Nephron progenitor cell (in vitro differentiated cells): Measurements from ENCODE around the gene NCAM1.

ENCODE experiments used
- DNase-seq: peaks from one replicate; pipeline ENCODE4 v3.0.0; 2021
- H3K27ac Mint-ChIP-seq: 2 replicates; pipeline ENCODE4 v1.8.0; 2021; ENCODE audit warnings: mild to moderate bottlenecking, moderate library complexity, mixed read lengths
- H3K27me3 Mint-ChIP-seq: 2 replicates; pipeline ENCODE4 v1.8.0; 2021; ENCODE audit warnings: mild to moderate bottlenecking, low read depth, mixed read lengths; ENCODE audit not compliant: poor library complexity
- H3K36me3 Mint-ChIP-seq: 2 replicates; pipeline ENCODE4 v1.8.0; 2021; ENCODE audit warnings: low read depth, mixed read lengths
- H3K4me1 Mint-ChIP-seq: 2 replicates; pipeline ENCODE4 v1.8.0; 2021; ENCODE audit warnings: mixed read lengths
- H3K4me3 Mint-ChIP-seq: 2 replicates; pipeline ENCODE4 v1.8.0; 2021; ENCODE audit warnings: mild to moderate bottlenecking, moderate library complexity, mixed read lengths
- H3K9me3 Mint-ChIP-seq: 2 replicates; pipeline ENCODE4 v1.8.0; 2021; ENCODE audit warnings: mild to moderate bottlenecking, moderate library complexity, mixed read lengths
- TF ChIP-seq, protein P1 (sequence below): fragments of 200-600 bp; sonication (generic); IDR thresholded peaks from 2 replicates; pipeline ENCODE4 v1.5.0; 2021; ENCODE audit warnings: antibody characterized with exemption

Gene NCAM1

DNA sequence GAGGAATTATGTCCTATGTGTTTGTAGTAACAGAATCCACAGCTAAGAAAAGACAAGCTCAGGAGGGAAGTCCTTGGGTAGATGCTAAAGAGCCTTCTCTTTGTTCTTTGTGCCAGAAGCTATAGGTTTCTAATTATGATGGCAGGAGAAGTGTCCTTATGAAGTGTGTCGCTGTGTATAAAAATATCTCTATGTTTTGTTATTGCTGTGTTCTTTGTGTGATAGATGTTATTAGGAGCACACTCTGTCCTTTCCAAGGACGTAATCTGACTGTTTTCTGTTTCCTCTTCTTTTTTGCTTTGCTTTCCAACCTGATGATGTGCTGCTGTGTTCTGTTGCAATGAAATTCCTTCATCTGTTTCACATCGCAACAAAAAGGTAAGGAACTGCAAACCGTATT is 171.9 kb downstream of the NCAM1 start:
- H3K9me3 Mint-ChIP-seq: no peaks in the 10 kb centered on the region
- TF ChIP-seq, protein P1, sequence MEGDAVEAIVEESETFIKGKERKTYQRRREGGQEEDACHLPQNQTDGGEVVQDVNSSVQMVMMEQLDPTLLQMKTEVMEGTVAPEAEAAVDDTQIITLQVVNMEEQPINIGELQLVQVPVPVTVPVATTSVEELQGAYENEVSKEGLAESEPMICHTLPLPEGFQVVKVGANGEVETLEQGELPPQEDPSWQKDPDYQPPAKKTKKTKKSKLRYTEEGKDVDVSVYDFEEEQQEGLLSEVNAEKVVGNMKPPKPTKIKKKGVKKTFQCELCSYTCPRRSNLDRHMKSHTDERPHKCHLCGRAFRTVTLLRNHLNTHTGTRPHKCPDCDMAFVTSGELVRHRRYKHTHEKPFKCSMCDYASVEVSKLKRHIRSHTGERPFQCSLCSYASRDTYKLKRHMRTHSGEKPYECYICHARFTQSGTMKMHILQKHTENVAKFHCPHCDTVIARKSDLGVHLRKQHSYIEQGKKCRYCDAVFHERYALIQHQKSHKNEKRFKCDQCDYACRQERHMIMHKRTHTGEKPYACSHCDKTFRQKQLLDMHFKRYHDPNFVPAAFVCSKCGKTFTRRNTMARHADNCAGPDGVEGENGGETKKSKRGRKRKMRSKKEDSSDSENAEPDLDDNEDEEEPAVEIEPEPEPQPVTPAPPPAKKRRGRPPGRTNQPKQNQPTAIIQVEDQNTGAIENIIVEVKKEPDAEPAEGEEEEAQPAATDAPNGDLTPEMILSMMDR: no peak
- H3K4me3 Mint-ChIP-seq: no peak overlapping the region
- H3K4me1 Mint-ChIP-seq: peaks cover 67% of the 10 kb centered on the region
- peak overlapping the region; percentile 94 for H3K27ac Mint-ChIP-seq
- peaks cover 20% of the 10 kb centered on the region for H3K36me3 Mint-ChIP-seq
- DNase-seq: no peak
- no peaks in the 10 kb centered on the region for H3K27me3 Mint-ChIP-seq

DNA sequence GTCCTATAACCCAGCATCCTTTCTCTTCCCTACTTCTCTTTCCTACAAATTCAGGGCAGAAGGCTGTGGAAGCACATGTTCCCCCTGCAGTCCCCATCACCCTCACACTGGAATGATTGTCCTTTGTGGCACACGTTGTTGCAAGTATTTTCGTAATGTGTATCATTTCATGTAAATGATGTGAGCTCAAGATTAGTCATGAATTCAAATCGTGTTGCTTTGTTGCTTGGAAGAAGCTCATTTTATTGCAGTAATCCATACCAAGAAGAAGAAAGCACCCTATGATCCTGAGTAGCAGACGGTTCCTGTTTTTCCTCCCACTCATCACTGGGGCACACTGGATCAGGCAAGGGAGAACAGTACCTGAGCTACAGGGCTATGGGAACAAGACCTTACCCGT is 173.4 kb downstream of the NCAM1 start:
- H3K27ac Mint-ChIP-seq: no peak overlapping the region
- H3K27me3 Mint-ChIP-seq: no peaks in the 10 kb centered on the region
- peaks cover 20% of the 10 kb centered on the region for H3K36me3 Mint-ChIP-seq
- H3K9me3 Mint-ChIP-seq: no peaks in the 10 kb centered on the region
- peaks cover 68% of the 10 kb centered on the region for H3K4me1 Mint-ChIP-seq
- DNase-seq: no peak
- TF ChIP-seq, protein P1: no peak
- no peak overlapping the region for H3K4me3 Mint-ChIP-seq

DNA sequence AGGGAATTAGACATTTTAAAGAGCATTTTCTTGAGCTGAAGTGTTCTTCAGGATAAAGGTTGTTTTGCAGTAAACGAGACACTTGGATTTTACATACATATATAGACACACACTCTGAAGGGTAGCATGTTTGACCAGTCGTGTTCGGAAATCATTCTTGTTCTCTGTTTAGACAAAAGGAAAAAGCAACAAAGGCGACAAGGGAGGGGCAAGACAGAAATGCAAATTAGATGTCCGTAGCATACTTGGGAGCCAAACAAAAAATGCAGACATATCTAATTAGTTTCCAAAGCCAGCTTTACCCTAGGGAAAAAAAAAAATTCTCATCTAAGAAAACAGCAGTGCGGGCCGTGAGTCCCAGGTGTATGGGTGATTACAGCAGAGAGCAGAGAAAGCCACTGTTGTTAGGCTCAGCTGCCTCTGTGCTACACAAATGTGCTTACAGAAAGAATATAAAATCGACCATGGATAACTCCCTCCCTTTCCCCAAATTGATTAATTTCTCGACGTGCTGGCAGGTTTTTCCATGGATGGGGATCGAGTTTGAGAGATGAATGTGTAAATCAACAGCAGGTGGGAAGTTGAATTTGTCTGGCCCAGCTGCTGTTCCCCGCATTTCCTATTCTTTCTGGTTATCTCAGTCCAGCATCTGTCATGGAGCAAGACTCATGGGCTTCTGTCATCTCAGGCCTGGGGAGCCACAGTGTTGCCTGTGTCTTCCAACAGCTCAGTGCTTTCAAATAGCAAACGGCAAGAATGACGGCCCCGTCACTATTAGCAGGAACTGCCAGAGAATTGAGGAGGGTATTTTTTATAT is 176.7 kb downstream of the NCAM1 start:
- TF ChIP-seq, protein P1: no peak
- Mint-ChIP-seq H3K36me3 (peaks cover 20% of the 10 kb centered on the region), H3K9me3 (no peaks in the 10 kb centered on the region), H3K4me3 (no peak overlapping the region), H3K27ac (peak overlapping the region; percentile 73), H3K27me3 (no peaks in the 10 kb centered on the region), H3K4me1 (peaks cover 65% of the 10 kb centered on the region)
- no peak for DNase-seq

GRCh38 chr11:113138731-113139130 is 177.5 kb downstream of the NCAM1 start:
- no peaks in the 10 kb centered on the region for H3K27me3 Mint-ChIP-seq
- H3K36me3 Mint-ChIP-seq: peaks cover 23% of the 10 kb centered on the region
- H3K4me1 Mint-ChIP-seq: peaks cover 58% of the 10 kb centered on the region
- no peak overlapping the region for H3K27ac Mint-ChIP-seq
- no peak overlapping the region for H3K4me3 Mint-ChIP-seq
- DNase-seq: no peak
- TF ChIP-seq, protein P1: no peak
- H3K9me3 Mint-ChIP-seq: no peaks in the 10 kb centered on the region

DNA sequence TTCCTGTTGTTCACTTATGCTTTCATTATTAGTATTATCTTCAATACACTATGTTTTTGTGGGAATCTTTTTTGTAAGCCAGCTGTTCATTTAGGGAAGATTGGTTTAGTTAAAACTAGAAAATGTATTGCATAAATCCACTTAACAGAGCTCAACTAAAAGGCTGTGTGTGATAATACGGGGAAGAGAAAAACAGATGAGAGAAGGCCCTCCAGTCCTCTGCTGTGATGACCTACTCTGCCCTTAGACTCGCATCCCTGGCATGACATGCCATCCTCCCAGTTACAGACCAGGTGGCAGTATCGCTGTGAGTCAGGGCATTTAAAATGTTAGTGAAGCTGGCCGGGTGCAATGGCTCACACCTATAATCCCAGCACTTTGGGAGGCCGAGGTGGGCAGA is 179.8 kb downstream of the NCAM1 start:
- Mint-ChIP-seq H3K4me3 (no peak overlapping the region), H3K9me3 (no peaks in the 10 kb centered on the region), H3K4me1 (peaks cover 42% of the 10 kb centered on the region), H3K27me3 (no peaks in the 10 kb centered on the region), H3K36me3 (peaks cover 14% of the 10 kb centered on the region), H3K27ac (no peak overlapping the region)
- no peak for DNase-seq
- TF ChIP-seq, protein P1: no peak

DNA sequence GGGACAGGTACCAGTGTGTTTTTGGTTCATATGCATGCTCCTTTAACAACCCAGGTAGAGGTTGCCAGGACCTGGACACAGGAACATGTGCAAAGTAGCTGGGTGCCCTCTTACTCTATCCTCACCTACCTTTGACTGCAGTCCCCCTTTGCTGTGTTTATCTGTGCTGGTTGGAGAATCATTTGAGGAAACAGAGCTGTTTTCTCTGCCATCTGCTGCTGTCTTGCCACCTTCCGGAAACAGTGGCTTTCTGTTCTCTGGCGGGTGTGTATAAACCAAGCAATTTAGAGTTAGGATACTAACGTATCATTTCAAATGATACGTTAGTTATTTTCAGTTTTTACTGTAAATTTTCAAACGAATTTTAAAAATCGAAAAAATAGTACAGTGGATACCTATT is 181.3 kb downstream of the NCAM1 start:
- TF ChIP-seq, protein P1: no peak
- H3K36me3 Mint-ChIP-seq: peaks cover 14% of the 10 kb centered on the region
- H3K4me3 Mint-ChIP-seq: no peak overlapping the region
- DNase-seq: no peak
- no peaks in the 10 kb centered on the region for H3K27me3 Mint-ChIP-seq
- H3K9me3 Mint-ChIP-seq: no peaks in the 10 kb centered on the region
- peaks cover 43% of the 10 kb centered on the region for H3K4me1 Mint-ChIP-seq
- peak overlapping the region; percentile 65 for H3K27ac Mint-ChIP-seq
